Raji (cell line): Measurements from ENCODE around the gene ITGB5.

Source experiments
- POLR2A ChIP-seq: IDR thresholded peaks from 2 replicates; pipeline ENCODE4 v1.6.1; 2011; ENCODE audit warnings: low read depth, low read length, control low read depth; ENCODE audit not compliant: insufficient read depth

ITGB5 gene

GRCh38 chr3:124854009-124854408 is 33.2 kb downstream of the ITGB5 start:
- TF ChIP-seq POLR2A, result no peak

GRCh38 chr3:124853446-124853845 is 33.7 kb downstream of the ITGB5 start:
- TF ChIP-seq POLR2A, result no peak

- no peak for TF ChIP-seq POLR2A
These were observed 35.3 kb downstream of the ITGB5 start for GRCh38 chr3:124851905-124852304.

GRCh38 chr3:124851136-124851535 is 36.0 kb downstream of the ITGB5 start:
- TF ChIP-seq POLR2A, result no peak

GRCh38 chr3:124850633-124851032 is 36.5 kb downstream of the ITGB5 start:
- no peak for TF ChIP-seq POLR2A

- no peak for TF ChIP-seq POLR2A
These were observed 37.0 kb downstream of the ITGB5 start for GRCh38 chr3:124850212-124850611.

GRCh38 chr3:124848300-124848699 is 38.9 kb downstream of the ITGB5 start:
- TF ChIP-seq POLR2A, result no peak

- TF ChIP-seq POLR2A, result no peak
These were observed 39.3 kb downstream of the ITGB5 start for GRCh38 chr3:124847863-124848262.

GRCh38 chr3:124847051-124847450 is 40.1 kb downstream of the ITGB5 start:
- no peak for TF ChIP-seq POLR2A

- TF ChIP-seq POLR2A, result no peak
These were observed 41.0 kb downstream of the ITGB5 start for GRCh38 chr3:124846189-124846588.

GRCh38 chr3:124845406-124845805 is 41.8 kb downstream of the ITGB5 start:
- TF ChIP-seq POLR2A, result no peak

GRCh38 chr3:124843506-124844177 is 43.5 kb downstream of the ITGB5 start:
- no peak for TF ChIP-seq POLR2A

- no peak for TF ChIP-seq POLR2A
These were observed 44.1 kb downstream of the ITGB5 start for GRCh38 chr3:124843047-124843446.

- TF ChIP-seq POLR2A, result no peak
These were observed 45.6 kb downstream of the ITGB5 start for GRCh38 chr3:124841517-124841916.

- TF ChIP-seq POLR2A, result no peak
These were observed 46.8 kb downstream of the ITGB5 start for GRCh38 chr3:124840331-124840730.

GRCh38 chr3:124839896-124840295 is 47.3 kb downstream of the ITGB5 start:
- TF ChIP-seq POLR2A, result no peak

GRCh38 chr3:124838963-124839362 is 48.2 kb downstream of the ITGB5 start:
- TF ChIP-seq POLR2A, result no peak

- no peak for TF ChIP-seq POLR2A
These were observed 49.4 kb downstream of the ITGB5 start for GRCh38 chr3:124837730-124838186.

- TF ChIP-seq POLR2A, result no peak
These were observed 50.1 kb downstream of the ITGB5 start for GRCh38 chr3:124837065-124837464.
